Measurements from ENCODE around the gene IL20RB.

- TF ChIP-seq CTCF (optimal IDR thresholded peaks at IDR 0.05 in 1 of 3, IDR thresholded peaks at IDR 0.05 in 1 of 3, conservative IDR thresholded peaks at IDR 0.05 in 1 of 3; ENCODE audit: extremely low read depth in 1 of 3, insufficient read depth in 2 of 3, low read length in 3 of 3): no peak
- TF ChIP-seq EZH2 (IDR thresholded peaks at IDR 0.05; ENCODE audit: low read length): no peak
Measured at GRCh38 chr3:136962927-136963326, 5.1 kb downstream of the IL20RB start.

Data from keratinocyte (primary cell).